ENCODE measurements around the gene HAAO. TPM values are rescaled to one million over a fixed set of nuclear protein-coding genes. Genes with fewer than 3 reads are reported as not detected.

The HAAO gene
- total RNA-seq, 1 donor from 2014 or later, result 8.5 TPM

- Mint-ChIP-seq H3K36me3 (ENCODE audit: low read depth) (peaks cover 4% of the 10 kb centered on the region), H3K9me3 (ENCODE audit: low read depth) (no peaks in the 10 kb centered on the region), H3K4me1 (ENCODE audit: low read depth) (no peaks in the 10 kb centered on the region), H3K27ac (ENCODE audit: unreplicated experiment) (no peak overlapping the region), H3K27me3 (ENCODE audit: low read depth) (no peaks in the 10 kb centered on the region), H3K4me3 (ENCODE audit: unreplicated experiment) (no peak overlapping the region)
- TF ChIP-seq, protein P1, sequence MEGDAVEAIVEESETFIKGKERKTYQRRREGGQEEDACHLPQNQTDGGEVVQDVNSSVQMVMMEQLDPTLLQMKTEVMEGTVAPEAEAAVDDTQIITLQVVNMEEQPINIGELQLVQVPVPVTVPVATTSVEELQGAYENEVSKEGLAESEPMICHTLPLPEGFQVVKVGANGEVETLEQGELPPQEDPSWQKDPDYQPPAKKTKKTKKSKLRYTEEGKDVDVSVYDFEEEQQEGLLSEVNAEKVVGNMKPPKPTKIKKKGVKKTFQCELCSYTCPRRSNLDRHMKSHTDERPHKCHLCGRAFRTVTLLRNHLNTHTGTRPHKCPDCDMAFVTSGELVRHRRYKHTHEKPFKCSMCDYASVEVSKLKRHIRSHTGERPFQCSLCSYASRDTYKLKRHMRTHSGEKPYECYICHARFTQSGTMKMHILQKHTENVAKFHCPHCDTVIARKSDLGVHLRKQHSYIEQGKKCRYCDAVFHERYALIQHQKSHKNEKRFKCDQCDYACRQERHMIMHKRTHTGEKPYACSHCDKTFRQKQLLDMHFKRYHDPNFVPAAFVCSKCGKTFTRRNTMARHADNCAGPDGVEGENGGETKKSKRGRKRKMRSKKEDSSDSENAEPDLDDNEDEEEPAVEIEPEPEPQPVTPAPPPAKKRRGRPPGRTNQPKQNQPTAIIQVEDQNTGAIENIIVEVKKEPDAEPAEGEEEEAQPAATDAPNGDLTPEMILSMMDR (IDR thresholded peaks at IDR 0.05), result no peak
- DNase-seq (ENCODE audit: low spot score), result no peak
Observed at GRCh38 chr2:42764901-42765300, 27.5 kb downstream of the HAAO start.

GRCh38 chr2:42764096-42764495, 28.3 kb downstream of the HAAO start, which contains the start of gene OXER1:
Gene OXER1 (minus strand): TSS chr2:42764135. CDS start chr2:42764062, 73 bp downstream.
- no peak within 1 kb of the TSS for H3K27ac Mint-ChIP-seq (ENCODE audit: unreplicated experiment)
- no peak for DNase-seq (ENCODE audit: low spot score)
- peaks cover 4% of the 10 kb centered on the region for H3K36me3 Mint-ChIP-seq (ENCODE audit: low read depth)
- no peaks in the 10 kb centered on the region for H3K27me3 Mint-ChIP-seq (ENCODE audit: low read depth)
- TF ChIP-seq, protein P1 (IDR thresholded peaks at IDR 0.05), result no peak
- H3K4me1 Mint-ChIP-seq (ENCODE audit: low read depth), result no peaks in the 10 kb centered on the region
- H3K9me3 Mint-ChIP-seq (ENCODE audit: low read depth), result no peaks in the 10 kb centered on the region
- H3K4me3 Mint-ChIP-seq (ENCODE audit: unreplicated experiment), result no peak within 1 kb of the TSS

- TF ChIP-seq, protein P1 (IDR thresholded peaks at IDR 0.05), result no peak
- H3K4me3 Mint-ChIP-seq (ENCODE audit: unreplicated experiment), result no peak overlapping the region
- H3K4me1 Mint-ChIP-seq (ENCODE audit: low read depth), result no peaks in the 10 kb centered on the region
- no peaks in the 10 kb centered on the region for H3K27me3 Mint-ChIP-seq (ENCODE audit: low read depth)
- no peak for DNase-seq (ENCODE audit: low spot score)
- H3K27ac Mint-ChIP-seq (ENCODE audit: unreplicated experiment), result no peak overlapping the region
- H3K36me3 Mint-ChIP-seq (ENCODE audit: low read depth), result peaks cover 6% of the 10 kb centered on the region
- no peaks in the 10 kb centered on the region for H3K9me3 Mint-ChIP-seq (ENCODE audit: low read depth)
Observed at GRCh38 chr2:42762823-42763804, 29.3 kb downstream of the HAAO start.

GRCh38 chr2:42762155-42762554, 30.2 kb downstream of the HAAO start:
- H3K36me3 Mint-ChIP-seq (ENCODE audit: low read depth), result peaks cover 6% of the 10 kb centered on the region

DNA sequence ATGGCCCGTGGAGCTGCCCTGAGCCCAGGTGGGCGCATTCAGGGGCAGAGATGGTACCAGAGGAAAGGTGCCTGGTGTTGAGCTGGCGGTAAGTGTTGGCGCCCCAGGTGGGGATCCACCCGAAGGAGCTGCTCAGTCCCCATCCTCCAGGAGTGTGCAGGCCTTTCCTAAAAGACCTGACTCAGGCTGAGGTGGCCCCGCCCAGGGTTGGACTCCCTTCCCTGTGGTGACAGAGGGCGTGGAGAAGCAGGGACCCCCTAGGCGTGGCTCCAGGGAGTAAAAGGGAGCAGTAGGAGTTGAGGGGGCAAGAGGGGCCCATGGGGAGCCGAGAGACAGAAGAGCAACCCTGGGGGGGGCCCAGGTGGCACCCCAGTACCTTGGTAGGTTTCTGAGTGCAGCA, 30.8 kb downstream of the HAAO start:
- H3K9me3 Mint-ChIP-seq (ENCODE audit: low read depth), result no peaks in the 10 kb centered on the region
- peaks cover 6% of the 10 kb centered on the region for H3K36me3 Mint-ChIP-seq (ENCODE audit: low read depth)
- H3K27ac Mint-ChIP-seq (ENCODE audit: unreplicated experiment), result no peak overlapping the region
- DNase-seq (ENCODE audit: low spot score), result no peak
- H3K4me3 Mint-ChIP-seq (ENCODE audit: unreplicated experiment), result no peak overlapping the region
- no peaks in the 10 kb centered on the region for H3K27me3 Mint-ChIP-seq (ENCODE audit: low read depth)
- TF ChIP-seq, protein P1 (IDR thresholded peaks at IDR 0.05), result no peak
- no peaks in the 10 kb centered on the region for H3K4me1 Mint-ChIP-seq (ENCODE audit: low read depth)

More at GRCh38 chr2:42762155-42762554, 30.2 kb downstream of the HAAO start:
- H3K27me3 Mint-ChIP-seq (ENCODE audit: low read depth), result no peaks in the 10 kb centered on the region
- no peaks in the 10 kb centered on the region for H3K9me3 Mint-ChIP-seq (ENCODE audit: low read depth)
- TF ChIP-seq, protein P1 (IDR thresholded peaks at IDR 0.05), result no peak
- H3K4me1 Mint-ChIP-seq (ENCODE audit: low read depth), result no peaks in the 10 kb centered on the region
- H3K4me3 Mint-ChIP-seq (ENCODE audit: unreplicated experiment), result no peak overlapping the region
- no peak overlapping the region for H3K27ac Mint-ChIP-seq (ENCODE audit: unreplicated experiment)
- DNase-seq (ENCODE audit: low spot score), result no peak
